GM23248 (cell line): Measurements from ENCODE around the gene MOXD1.

Experiments used
- EZH2 ChIP-seq: fragments of 200-600 bp; sonication (generic); IDR thresholded peaks from 2 replicates; pipeline ENCODE4 v1.6.1; 2018; ENCODE audit warnings: antibody characterized with exemption, mild to moderate bottlenecking; ENCODE audit not compliant: insufficient read depth, poor library complexity, severe bottlenecking
- EZH2phosphoT487 ChIP-seq: fragments of 200-600 bp; sonication (generic); IDR thresholded peaks from 2 replicates; pipeline ENCODE4 v1.6.1; 2018; ENCODE audit warnings: antibody characterized with exemption, moderate library complexity, mild to moderate bottlenecking, low read depth; ENCODE audit not compliant: insufficient read depth

DNA sequence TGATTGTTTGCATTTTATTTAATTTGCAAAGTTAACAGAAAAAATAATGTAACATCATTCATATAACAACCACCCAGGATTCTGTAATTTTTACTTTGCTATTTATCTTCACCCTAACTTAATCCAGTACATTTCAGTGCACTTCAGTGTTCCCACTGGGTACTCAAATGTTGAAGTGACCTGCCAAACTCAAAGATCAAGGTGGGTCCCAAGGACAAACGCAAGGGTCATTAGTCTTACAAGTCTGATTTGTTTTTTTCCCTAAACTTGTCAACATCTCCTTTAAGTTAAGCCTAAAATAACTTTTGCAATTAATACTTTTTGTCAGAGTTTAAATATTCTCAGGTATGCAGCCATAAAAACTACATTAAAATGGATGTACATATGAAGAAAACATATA lies 53.0 kb downstream of the MOXD1 start:
- TF ChIP-seq EZH2phosphoT487 (no peak), EZH2 (no peak)
